ENCODE measurements around the gene BEND6.

BEND6 gene

GRCh38 chr6:56932910-56933477 is 21.9 kb upstream of the BEND6 start:
- Mint-ChIP-seq H3K4me3 (no peak overlapping the region), H3K4me1 (peaks cover 8% of the 10 kb centered on the region), H3K27ac (no peak overlapping the region), H3K9me3 (no peaks in the 10 kb centered on the region), H3K27me3 (peaks cover 15% of the 10 kb centered on the region), H3K36me3 (no peaks in the 10 kb centered on the region)
- ATAC-seq, result peak; percentile 43

- Mint-ChIP-seq H3K4me3 (no peak overlapping the region), H3K9me3 (no peaks in the 10 kb centered on the region), H3K4me1 (peaks cover 5% of the 10 kb centered on the region), H3K27me3 (peaks cover 10% of the 10 kb centered on the region), H3K36me3 (no peaks in the 10 kb centered on the region), H3K27ac (no peak overlapping the region)
- no peak for ATAC-seq
Measured at GRCh38 chr6:56933650-56934049, 21.3 kb upstream of the BEND6 start.

- Mint-ChIP-seq H3K9me3 (no peaks in the 10 kb centered on the region), H3K4me1 (peaks cover 5% of the 10 kb centered on the region), H3K27me3 (peaks cover 10% of the 10 kb centered on the region), H3K4me3 (no peak overlapping the region), H3K36me3 (no peaks in the 10 kb centered on the region), H3K27ac (no peak overlapping the region)
- ATAC-seq, result no peak
Measured at GRCh38 chr6:56934876-56935275, 20.0 kb upstream of the BEND6 start.

GRCh38 chr6:56936466-56936865 is 18.4 kb upstream of the BEND6 start:
- H3K4me3 Mint-ChIP-seq, result no peak overlapping the region

GRCh38 chr6:56938649-56939191 is 16.2 kb upstream of the BEND6 start:
- Mint-ChIP-seq H3K9me3 (peaks cover 8% of the 10 kb centered on the region), H3K4me1 (no peaks in the 10 kb centered on the region), H3K36me3 (no peaks in the 10 kb centered on the region), H3K27ac (no peak overlapping the region), H3K27me3 (peaks cover 10% of the 10 kb centered on the region), H3K4me3 (no peak overlapping the region)
- no peak for ATAC-seq

More at GRCh38 chr6:56936466-56936865, 18.4 kb upstream of the BEND6 start:
- H3K36me3 Mint-ChIP-seq, result no peaks in the 10 kb centered on the region
- ATAC-seq, result no peak
- H3K27me3 Mint-ChIP-seq, result peaks cover 10% of the 10 kb centered on the region
- no peak overlapping the region for H3K27ac Mint-ChIP-seq
- peaks cover 5% of the 10 kb centered on the region for H3K9me3 Mint-ChIP-seq
- H3K4me1 Mint-ChIP-seq, result peaks cover 5% of the 10 kb centered on the region

- no peaks in the 10 kb centered on the region for H3K36me3 Mint-ChIP-seq
- no peak for ATAC-seq
- H3K27me3 Mint-ChIP-seq, result peaks cover 24% of the 10 kb centered on the region
- H3K9me3 Mint-ChIP-seq, result peaks cover 8% of the 10 kb centered on the region
- H3K4me3 Mint-ChIP-seq, result no peak overlapping the region
- H3K4me1 Mint-ChIP-seq, result no peaks in the 10 kb centered on the region
- H3K27ac Mint-ChIP-seq, result no peak overlapping the region
Measured at GRCh38 chr6:56940463-56940862, 14.4 kb upstream of the BEND6 start.

- no peak for ATAC-seq
- Mint-ChIP-seq H3K4me1 (no peaks in the 10 kb centered on the region), H3K4me3 (no peak overlapping the region), H3K27ac (no peak overlapping the region), H3K27me3 (peaks cover 29% of the 10 kb centered on the region), H3K36me3 (no peaks in the 10 kb centered on the region), H3K9me3 (peaks cover 8% of the 10 kb centered on the region)
Measured at GRCh38 chr6:56940977-56941376, 13.9 kb upstream of the BEND6 start.

GRCh38 chr6:56944661-56945060 is 10.2 kb upstream of the BEND6 start:
- H3K36me3 Mint-ChIP-seq, result no peaks in the 10 kb centered on the region
- no peaks in the 10 kb centered on the region for H3K4me1 Mint-ChIP-seq
- peaks cover 8% of the 10 kb centered on the region for H3K9me3 Mint-ChIP-seq
- no peak overlapping the region for H3K4me3 Mint-ChIP-seq
- H3K27me3 Mint-ChIP-seq, result peaks cover 36% of the 10 kb centered on the region
- no peak overlapping the region for H3K27ac Mint-ChIP-seq
- ATAC-seq, result no peak

- Mint-ChIP-seq H3K4me3 (no peak overlapping the region), H3K36me3 (no peaks in the 10 kb centered on the region), H3K27ac (no peak overlapping the region), H3K4me1 (no peaks in the 10 kb centered on the region), H3K27me3 (peaks cover 36% of the 10 kb centered on the region), H3K9me3 (peaks cover 3% of the 10 kb centered on the region)
- no peak for ATAC-seq
Measured at GRCh38 chr6:56946368-56946767, 8.5 kb upstream of the BEND6 start.

- no peaks in the 10 kb centered on the region for H3K36me3 Mint-ChIP-seq
- ATAC-seq, result no peak
- H3K9me3 Mint-ChIP-seq, result no peaks in the 10 kb centered on the region
- H3K4me3 Mint-ChIP-seq, result no peak overlapping the region
- peaks cover 41% of the 10 kb centered on the region for H3K27me3 Mint-ChIP-seq
- no peak overlapping the region for H3K27ac Mint-ChIP-seq
- no peaks in the 10 kb centered on the region for H3K4me1 Mint-ChIP-seq
Measured at GRCh38 chr6:56947924-56948323, 7.0 kb upstream of the BEND6 start.

- Mint-ChIP-seq H3K4me3 (no peak overlapping the region), H3K4me1 (peaks cover 10% of the 10 kb centered on the region), H3K9me3 (no peaks in the 10 kb centered on the region), H3K27ac (no peak overlapping the region), H3K36me3 (no peaks in the 10 kb centered on the region), H3K27me3 (peaks cover 52% of the 10 kb centered on the region)
- no peak for ATAC-seq
Measured at GRCh38 chr6:56949265-56949664, 5.6 kb upstream of the BEND6 start.

- peaks cover 48% of the 10 kb centered on the region for H3K27me3 Mint-ChIP-seq
- H3K36me3 Mint-ChIP-seq, result no peaks in the 10 kb centered on the region
- no peak overlapping the region for H3K4me3 Mint-ChIP-seq
- ATAC-seq, result no peak
- no peaks in the 10 kb centered on the region for H3K9me3 Mint-ChIP-seq
- H3K4me1 Mint-ChIP-seq, result peaks cover 13% of the 10 kb centered on the region
- H3K27ac Mint-ChIP-seq, result no peak overlapping the region
Measured at GRCh38 chr6:56949925-56950495, 4.9 kb upstream of the BEND6 start.

- Mint-ChIP-seq H3K36me3 (no peaks in the 10 kb centered on the region), H3K9me3 (no peaks in the 10 kb centered on the region), H3K27ac (no peak overlapping the region), H3K4me3 (no peak overlapping the region), H3K27me3 (peaks cover 36% of the 10 kb centered on the region), H3K4me1 (peaks cover 20% of the 10 kb centered on the region)
- no peak for ATAC-seq
Measured at GRCh38 chr6:56951049-56951831, 3.7 kb upstream of the BEND6 start.

- Mint-ChIP-seq H3K4me1 (peaks cover 20% of the 10 kb centered on the region), H3K36me3 (no peaks in the 10 kb centered on the region), H3K4me3 (peak overlapping the region; percentile 85), H3K27me3 (peaks cover 40% of the 10 kb centered on the region), H3K9me3 (no peaks in the 10 kb centered on the region), H3K27ac (peak overlapping the region; percentile 87)
- peak; percentile 67 for ATAC-seq
Measured at GRCh38 chr6:56953597-56954402, 1.1 kb upstream of the BEND6 start.

All from stimulated activated memory B cell treated with anti-CD40 and anti-IgM and Interleukin-4, amounts not matched to agents 10 μg/mL and 1 μg/mL and 100 μg/mL, for 72 hours (primary cell).